Prostate gland (tissue), 2 donors: Measurements from ENCODE around the gene SMARCD1.

Source experiments
- CTCF ChIP-seq, 4 experiments: fragments of 200-600 bp in 2 of 4; fragments of 450-650 bp in 2 of 4; sonication (generic) in 2 of 4; IDR thresholded peaks; 1 replicate in 3 of 4; 2 replicates in 1 of 4; pipeline ENCODE4 v1.5.1; 2016 to 2019; ENCODE audit warnings: antibody characterized with exemption in 4 of 4, mild to moderate bottlenecking in 2 of 4, moderate library complexity in 2 of 4
- POLR2A ChIP-seq: fragments of 450-650 bp; IDR thresholded peaks from one replicate; pipeline ENCODE4 v1.6.1; 2016; ENCODE audit warnings: antibody characterized with exemption, mild to moderate bottlenecking
- POLR2AphosphoS5 ChIP-seq: sonication (generic); formaldehyde crosslinking; IDR thresholded peaks from one replicate; pipeline ENCODE4 v1.6.1; 2017; ENCODE audit warnings: antibody characterized with exemption

- no peak for TF ChIP-seq CTCF (IDR thresholded peaks at IDR 0.05)
- TF ChIP-seq POLR2A = no peak
- no peak for TF ChIP-seq POLR2AphosphoS5
Measured at GRCh38 chr12:50042693-50043092, 42.4 kb upstream of the SMARCD1 start.
